ENCODE results near the gene PPP1R3A. TPM values are rescaled to one million over a fixed set of nuclear protein-coding genes. Genes with fewer than 3 reads are reported as not detected.
"Not testable (repeated sequence)": the region's sequence is repeated elsewhere in the genome, so short reads cannot be mapped to it uniquely, and the experiment has no call there.

Gene PPP1R3A
- total RNA-seq, 1 experiment from 2014 or later, result not detected

DNA sequence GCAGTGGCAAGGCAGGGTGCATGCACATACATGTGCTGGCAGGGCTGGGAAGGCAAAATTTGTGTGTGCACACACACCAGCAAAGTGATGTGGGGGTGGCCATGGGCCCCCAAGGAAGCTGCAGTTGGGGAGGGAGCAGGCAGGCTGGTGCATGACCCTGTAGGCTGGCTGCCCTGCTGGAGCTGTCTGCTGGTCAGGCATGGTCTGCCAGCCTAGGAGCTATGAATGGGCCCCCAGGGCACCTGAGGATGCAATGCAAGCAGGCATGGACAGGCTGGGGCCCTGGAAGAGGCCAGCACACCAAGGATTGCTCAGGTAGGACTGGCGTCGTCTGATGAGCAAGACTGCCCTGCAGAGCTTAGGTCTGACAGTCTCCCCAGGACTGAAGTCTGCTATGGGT, 18.2 kb upstream of the PPP1R3A start:
- H3K36me3 Mint-ChIP-seq (ENCODE audit: insufficient read depth, unreplicated experiment), result no peaks in the 10 kb centered on the region
- Histone ChIP-seq H3K9me3 (no peaks in the 10 kb centered on the region), H3K4me3 (ENCODE audit: low read depth, low read length) (no peak overlapping the region), H3K4me1 (no peaks in the 10 kb centered on the region), H3K36me3 (ENCODE audit: control insufficient read depth, insufficient read depth, low read length) (no peaks in the 10 kb centered on the region), H3K27me3 (replicated peaks; ENCODE audit: control insufficient read depth, insufficient read depth, low read length) (no peaks in the 10 kb centered on the region)
- H3K27ac Mint-ChIP-seq (ENCODE audit: unreplicated experiment), result no peak overlapping the region
- no peak overlapping the region for H3K4me3 Mint-ChIP-seq (ENCODE audit: unreplicated experiment)
- DNase-seq, result no peak
- no TSS peak for BruUV-seq (replicated peaks)
- H3K9me3 Mint-ChIP-seq (ENCODE audit: unreplicated experiment), result no peaks in the 10 kb centered on the region
- ChIA-PET CTCF (no interaction called here), POLR2A (no interaction called here)
- intact Hi-C loops (cut with micrococcal nuclease; ENCODE audit: unreplicated experiment), result no loop called here
- H3K27me3 Mint-ChIP-seq (ENCODE audit: insufficient read depth, unreplicated experiment), result no peaks in the 10 kb centered on the region
- H3K4me1 Mint-ChIP-seq (ENCODE audit: low read depth, unreplicated experiment), result no peaks in the 10 kb centered on the region
- TF ChIP-seq, protein P1, sequence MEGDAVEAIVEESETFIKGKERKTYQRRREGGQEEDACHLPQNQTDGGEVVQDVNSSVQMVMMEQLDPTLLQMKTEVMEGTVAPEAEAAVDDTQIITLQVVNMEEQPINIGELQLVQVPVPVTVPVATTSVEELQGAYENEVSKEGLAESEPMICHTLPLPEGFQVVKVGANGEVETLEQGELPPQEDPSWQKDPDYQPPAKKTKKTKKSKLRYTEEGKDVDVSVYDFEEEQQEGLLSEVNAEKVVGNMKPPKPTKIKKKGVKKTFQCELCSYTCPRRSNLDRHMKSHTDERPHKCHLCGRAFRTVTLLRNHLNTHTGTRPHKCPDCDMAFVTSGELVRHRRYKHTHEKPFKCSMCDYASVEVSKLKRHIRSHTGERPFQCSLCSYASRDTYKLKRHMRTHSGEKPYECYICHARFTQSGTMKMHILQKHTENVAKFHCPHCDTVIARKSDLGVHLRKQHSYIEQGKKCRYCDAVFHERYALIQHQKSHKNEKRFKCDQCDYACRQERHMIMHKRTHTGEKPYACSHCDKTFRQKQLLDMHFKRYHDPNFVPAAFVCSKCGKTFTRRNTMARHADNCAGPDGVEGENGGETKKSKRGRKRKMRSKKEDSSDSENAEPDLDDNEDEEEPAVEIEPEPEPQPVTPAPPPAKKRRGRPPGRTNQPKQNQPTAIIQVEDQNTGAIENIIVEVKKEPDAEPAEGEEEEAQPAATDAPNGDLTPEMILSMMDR (IDR thresholded peaks at IDR 0.05; ENCODE audit: insufficient read depth in 1 of 2, low read depth in 1 of 2, low read length in 1 of 2, severe bottlenecking in 1 of 2, unreplicated experiment in 1 of 2), result no peak

DNA sequence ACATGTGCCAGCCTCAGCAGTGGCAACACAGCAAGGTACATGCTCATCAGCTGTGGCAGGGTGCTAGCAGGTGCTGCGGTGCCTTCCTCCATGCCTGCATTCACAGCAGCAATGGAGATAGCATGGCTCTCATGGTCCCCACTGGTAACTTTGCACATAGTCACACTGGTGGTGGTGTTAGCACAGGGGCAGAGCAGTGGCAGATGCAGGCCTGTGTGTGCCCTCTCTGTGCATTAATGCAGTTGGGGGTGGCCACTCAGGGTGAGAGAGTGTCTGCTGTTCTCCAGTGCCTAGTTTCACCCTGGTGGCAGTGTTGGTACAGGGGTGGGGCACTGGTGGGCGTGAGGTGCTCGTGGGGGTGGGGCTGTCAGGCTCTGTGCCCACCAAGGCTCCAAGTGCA, 17.7 kb upstream of the PPP1R3A start:
- no TSS peak for BruUV-seq (replicated peaks)
- Mint-ChIP-seq H3K9me3 (ENCODE audit: unreplicated experiment) (no peaks in the 10 kb centered on the region), H3K36me3 (ENCODE audit: insufficient read depth, unreplicated experiment) (no peaks in the 10 kb centered on the region), H3K4me3 (ENCODE audit: unreplicated experiment) (no peak overlapping the region), H3K27me3 (ENCODE audit: insufficient read depth, unreplicated experiment) (no peaks in the 10 kb centered on the region), H3K4me1 (ENCODE audit: low read depth, unreplicated experiment) (no peaks in the 10 kb centered on the region), H3K27ac (ENCODE audit: unreplicated experiment) (no peak overlapping the region)
- intact Hi-C loops (cut with micrococcal nuclease; ENCODE audit: unreplicated experiment), result no loop called here
- Histone ChIP-seq H3K27me3 (replicated peaks; ENCODE audit: control insufficient read depth, insufficient read depth, low read length) (no peaks in the 10 kb centered on the region), H3K36me3 (ENCODE audit: control insufficient read depth, insufficient read depth, low read length) (no peaks in the 10 kb centered on the region), H3K9me3 (no peaks in the 10 kb centered on the region), H3K4me1 (no peaks in the 10 kb centered on the region), H3K4me3 (ENCODE audit: low read depth, low read length) (no peak overlapping the region)
- DNase-seq, result no peak
- ChIA-PET POLR2A (no interaction called here), CTCF (no interaction called here)
- TF ChIP-seq, protein P1 (IDR thresholded peaks at IDR 0.05; ENCODE audit: insufficient read depth in 1 of 2, low read depth in 1 of 2, low read length in 1 of 2, severe bottlenecking in 1 of 2, unreplicated experiment in 1 of 2), result no peak

DNA sequence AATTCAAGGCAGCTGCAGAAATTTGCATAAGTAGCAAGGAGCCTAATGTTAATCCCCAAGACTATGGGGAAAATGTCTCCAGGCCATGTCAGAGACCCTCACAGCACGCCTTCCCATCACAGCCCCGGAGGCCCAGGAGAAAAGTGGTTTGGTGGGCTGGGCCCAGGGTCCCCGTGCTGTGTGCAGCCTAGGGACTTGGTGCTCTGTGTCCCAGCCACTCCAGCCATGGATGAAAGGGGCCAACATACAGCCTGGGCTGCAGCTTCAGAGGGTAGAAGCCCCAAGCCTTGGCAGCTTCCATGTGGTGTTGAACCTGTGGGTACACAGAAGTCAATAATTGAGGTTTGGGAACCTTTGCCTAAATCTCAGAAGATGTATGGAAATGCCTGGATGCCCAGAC, 10.6 kb upstream of the PPP1R3A start:
- H3K4me1 ChIP-seq; H3K4me3 ChIP-seq (ENCODE audit: low read depth, low read length); H3K9me3 Mint-ChIP-seq (ENCODE audit: unreplicated experiment); H3K27me3 Mint-ChIP-seq (ENCODE audit: insufficient read depth, unreplicated experiment); H3K4me3 Mint-ChIP-seq (ENCODE audit: unreplicated experiment); H3K27me3 ChIP-seq (replicated peaks; ENCODE audit: control insufficient read depth, insufficient read depth, low read length); H3K36me3 Mint-ChIP-seq (ENCODE audit: insufficient read depth, unreplicated experiment); POLR2A ChIA-PET; H3K9me3 ChIP-seq; H3K36me3 ChIP-seq (ENCODE audit: control insufficient read depth, insufficient read depth, low read length); DNase-seq; BruUV-seq (replicated peaks); CTCF ChIA-PET; H3K27ac Mint-ChIP-seq (ENCODE audit: unreplicated experiment); intact Hi-C loops (cut with micrococcal nuclease; ENCODE audit: unreplicated experiment); H3K4me1 Mint-ChIP-seq (ENCODE audit: low read depth, unreplicated experiment): not testable (repeated sequence)

DNA sequence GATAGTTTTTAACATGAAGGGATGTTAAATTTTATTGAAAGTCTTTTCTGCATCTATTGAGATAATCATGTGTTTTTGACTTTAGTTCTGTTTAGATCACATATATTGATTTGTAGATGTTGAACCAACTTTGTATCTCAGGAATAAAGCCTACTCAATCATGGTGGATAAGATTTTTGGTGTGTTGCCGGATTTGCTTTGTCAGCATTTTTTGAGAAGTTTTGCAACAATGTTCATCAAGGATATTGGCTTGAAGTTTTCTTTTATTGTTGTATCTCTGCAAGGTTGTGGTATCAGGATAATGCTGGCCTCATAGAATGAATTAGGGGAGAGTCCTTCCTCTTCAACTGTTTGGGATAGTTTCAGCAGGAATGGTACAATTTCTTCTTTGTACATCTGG, 9.3 kb upstream of the PPP1R3A start:
- BruUV-seq (replicated peaks), result no TSS peak
- Histone ChIP-seq H3K4me3 (ENCODE audit: low read depth, low read length) (no peak overlapping the region), H3K4me1 (no peaks in the 10 kb centered on the region), H3K27me3 (replicated peaks; ENCODE audit: control insufficient read depth, insufficient read depth, low read length) (no peaks in the 10 kb centered on the region), H3K36me3 (ENCODE audit: control insufficient read depth, insufficient read depth, low read length) (no peaks in the 10 kb centered on the region), H3K9me3 (no peaks in the 10 kb centered on the region)
- DNase-seq, result no peak
- POLR2A ChIA-PET, result no interaction called here
- Mint-ChIP-seq H3K4me1 (ENCODE audit: low read depth, unreplicated experiment) (no peaks in the 10 kb centered on the region), H3K4me3 (ENCODE audit: unreplicated experiment) (no peak overlapping the region), H3K27me3 (ENCODE audit: insufficient read depth, unreplicated experiment) (no peaks in the 10 kb centered on the region), H3K9me3 (ENCODE audit: unreplicated experiment) (peaks cover 7% of the 10 kb centered on the region), H3K27ac (ENCODE audit: unreplicated experiment) (no peak overlapping the region), H3K36me3 (ENCODE audit: insufficient read depth, unreplicated experiment) (no peaks in the 10 kb centered on the region)
- intact Hi-C loops (cut with micrococcal nuclease; ENCODE audit: unreplicated experiment), result no loop called here
- CTCF ChIA-PET, result no interaction called here
- TF ChIP-seq, protein P1 (IDR thresholded peaks at IDR 0.05; ENCODE audit: insufficient read depth in 1 of 2, low read depth in 1 of 2, low read length in 1 of 2, severe bottlenecking in 1 of 2, unreplicated experiment in 1 of 2), result no peak
